K562 (cell line): ENCODE measurements around the gene HOXD4. TPM values are rescaled to one million over a fixed set of nuclear protein-coding genes. Genes with fewer than 3 reads are reported as not detected.

Source experiments
- E2F4 ChIP-seq: sonication (generic); formaldehyde crosslinking; IDR thresholded peaks from 2 replicates; pipeline ENCODE4 v1.8.0; 2022; ENCODE audit warnings: mild to moderate bottlenecking, low read depth, missing genetic modification reagents
- E2F6 ChIP-seq, 2 experiments: IDR thresholded peaks; 2 replicates each; pipeline ENCODE4 v1.6.1; 2011; ENCODE audit warnings: borderline replicate concordance in 1 of 2, control low read depth in 1 of 2, low read depth in 1 of 2, low read length in 1 of 2, mild to moderate bottlenecking in 1 of 2, mixed read lengths in 1 of 2, moderate library complexity in 1 of 2; ENCODE audit not compliant: insufficient read depth in 1 of 2, insufficient read length in 1 of 2, poor library complexity in 1 of 2, severe bottlenecking in 1 of 2; ENCODE audit errors: extremely low read depth in 1 of 2
- E2F8 ChIP-seq: fragments of 450-650 bp; IDR thresholded peaks from 2 replicates; pipeline ENCODE4 v1.7.1; 2018; ENCODE audit warnings: mild to moderate bottlenecking, low read depth; ENCODE audit not compliant: partially characterized antibody
- E4F1 ChIP-seq: fragments of 250-450 bp; sonication (Bioruptor Pico); IDR thresholded peaks from 2 replicates; pipeline ENCODE4 v1.5.0; 2021; ENCODE audit warnings: mild to moderate bottlenecking, borderline replicate concordance
- HIVEP1 ChIP-seq: fragments of 250-450 bp; sonication (Bioruptor Pico); IDR thresholded peaks from 2 replicates; pipeline ENCODE4 v1.4.0; 2020; ENCODE audit warnings: mild to moderate bottlenecking
- IRF9 ChIP-seq: fragments of 450-650 bp; IDR thresholded peaks from 2 replicates; pipeline ENCODE4 v1.6.1; 2016; ENCODE audit warnings: missing biosample characterization, missing genetic modification characterization
- KAT7 ChIP-seq: sonication (generic); formaldehyde crosslinking; IDR thresholded peaks from 2 replicates; pipeline ENCODE4 v1.8.0; 2022; ENCODE audit warnings: missing genetic modification reagents, mild to moderate bottlenecking, borderline replicate concordance
- KLF6 ChIP-seq: fragments of 250-450 bp; sonication (Bioruptor Pico); IDR thresholded peaks from 2 replicates; pipeline ENCODE4 v1.4.0; 2020; ENCODE audit warnings: mild to moderate bottlenecking, moderate library complexity, borderline replicate concordance
- MXI1 ChIP-seq: IDR thresholded peaks from 2 replicates; pipeline ENCODE4 v1.6.1; 2011; ENCODE audit warnings: low read depth, mild to moderate bottlenecking, improper control_type of control experiment, low read length
- PHB ChIP-seq: fragments of 250-450 bp; sonication (Bioruptor Pico); IDR thresholded peaks from 2 replicates; pipeline ENCODE4 v1.5.0; 2021
- TBL1XR1 ChIP-seq, 2 experiments: IDR thresholded peaks; 2 replicates each; pipeline ENCODE4 v1.6.1; 2012; ENCODE audit warnings: improper control_type of control experiment in 2 of 2, low read length in 2 of 2, mild to moderate bottlenecking in 1 of 2
- YBX1 ChIP-seq: fragments of 450-650 bp; IDR thresholded peaks from 2 replicates; pipeline ENCODE4 v1.7.1; 2016; ENCODE audit warnings: mild to moderate bottlenecking
- ZNF143 ChIP-seq: sonication (generic); formaldehyde crosslinking; IDR thresholded peaks from 2 replicates; pipeline ENCODE4 v1.9.0; 2022; ENCODE audit warnings: mild to moderate bottlenecking, missing genetic modification reagents
- ZNF512 ChIP-seq: IDR thresholded peaks from 2 replicates; pipeline ENCODE4 v1.6.1; 2016; ENCODE audit warnings: missing genetic modification characterization, missing compliant biosample characterization
- ZNF583 ChIP-seq: fragments of 250-450 bp; sonication (Bioruptor Pico); IDR thresholded peaks from 2 replicates; pipeline ENCODE4 v1.4.0; 2020
- ZNF589 ChIP-seq: fragments of 200-800 bp; sonication (Bioruptor generic); IDR thresholded peaks from 2 replicates; pipeline ENCODE4 v1.6.1; 2016; ENCODE audit warnings: low read depth, missing genetic modification characterization, missing compliant biosample characterization
- polyA plus RNA-seq, 8 experiments: library from polyadenylated mRNA; depleted of rRNA in 4 of 8; stranded (reverse) in 5 of 8; unstranded in 3 of 8; fragments of >200 nt; fragmentation: Nextera tagmentation in 2 of 8; fragmentation: Illumina TruSeq in 1 of 8; extraction: Ambion mirVana in 2 of 8; extraction: Trizol in 1 of 8; gene quantifications; 2 replicates each; pipeline versions ENCODE4 v1.2.1 to v1.2.3, GENCODE V29; 2011 to 2014; ENCODE audit warnings: inconsistent platforms in 1 of 8, missing spikeins in 1 of 8
- total RNA-seq, 7 experiments: library from RNA; depleted of rRNA in 6 of 7; stranded (reverse); fragments of >200 nt in 6 of 7; fragmentation: Illumina TruSeq in 2 of 7; extraction: Trizol in 2 of 7; gene quantifications; 2 replicates each; pipeline versions ENCODE4 v1.2.1 to v1.2.3, GENCODE V29; 2011 to 2021; ENCODE audit warnings: low replicate concordance in 1 of 7

Gene HOXD4
- total and polyA plus RNA-seq, 9 of the 15 experiments (the other 6 are each of a cell fraction or from before 2014, with no cell fraction given), result not detected

GRCh38 chr2:176140513-176141317 is 10.6 kb upstream of the HOXD4 start (continued):
- TF ChIP-seq E2F8, result peak; percentile 44
- TF ChIP-seq MXI1, result no peak
- TF ChIP-seq ZNF512 (tag), result no peak
- no peak for TF ChIP-seq KAT7
- TF ChIP-seq IRF9 (tag), result no peak
- TF ChIP-seq ZNF589 (CRISPR knock-in tag), result no peak
- TF ChIP-seq KLF6, result no peak
- no peak for TF ChIP-seq PHB (CRISPR knock-in tag)
- 0 out of 2 replicates have a peak, but pooled peaks have one; percentile 21 for TF ChIP-seq E2F4
- TF ChIP-seq ZNF143 (CRISPR knock-in tag), result peak; percentile 38; the same call in 1 of the 2 replicates
- TF ChIP-seq YBX1, result no peak
- TF ChIP-seq E4F1 (CRISPR knock-in tag), result no peak
- TF ChIP-seq TBL1XR1 (IDR thresholded peaks at IDR 0.05; ENCODE audit: low read length in 2 of 2), result no peak
- TF ChIP-seq ZNF583, result no peak
- no peak for TF ChIP-seq HIVEP1
- peak; percentile 89 for TF ChIP-seq E2F6 (IDR thresholded peaks at IDR 0.05; ENCODE audit: borderline replicate concordance in 1 of 2, extremely low read depth in 1 of 2, insufficient read depth in 1 of 2, insufficient read length in 1 of 2, low read depth in 1 of 2, low read length in 1 of 2, poor library complexity in 1 of 2, severe bottlenecking in 1 of 2)
